Astrocyte of the spinal cord (primary cell): ENCODE data around the gene WSCD2.

Experiments
- DNase-seq: peaks from one replicate; pipeline ENCODE4 v3.0.0; 2011; ENCODE audit warnings: low read depth, low spot score
- H3K4me3 ChIP-seq: 2 replicates; pipeline ENCODE4 v1.5.1; 2011; ENCODE audit warnings: low read depth, mild to moderate bottlenecking, low read length, moderate library complexity
- CTCF ChIP-seq: IDR thresholded peaks from 2 replicates; pipeline ENCODE4 v1.5.1; 2012; ENCODE audit warnings: low read depth, mild to moderate bottlenecking, low read length, inconsistent platforms
- in situ Hi-C: cut with HindIII; loops from 2 replicates; pipeline ENCODE4 v1.10.0; 2017; ENCODE audit warnings: low sequenced_read_pairs

WSCD2 gene

GRCh38 chr12:108147279-108147678 lies 18.2 kb downstream of the WSCD2 start:
- DNase-seq = no peak
- in situ Hi-C loops = no loop called here
- H3K4me3 ChIP-seq = no peak overlapping the region
- TF ChIP-seq CTCF = no peak

- H3K4me3 ChIP-seq = no peak overlapping the region
- DNase-seq = no peak
- no peak for TF ChIP-seq CTCF
- in situ Hi-C loops = no loop called here
Measured at GRCh38 chr12:108148521-108149074, 19.5 kb downstream of the WSCD2 start.

- TF ChIP-seq CTCF = no peak
- H3K4me3 ChIP-seq = no peak overlapping the region
- in situ Hi-C loops = no loop called here
- DNase-seq = no peak
Measured at GRCh38 chr12:108150436-108150835, 21.3 kb downstream of the WSCD2 start.

- no peak overlapping the region for H3K4me3 ChIP-seq
- in situ Hi-C loops = no loop called here
- no peak for TF ChIP-seq CTCF
- no peak for DNase-seq
Measured at GRCh38 chr12:108151533-108152169, 22.6 kb downstream of the WSCD2 start.

GRCh38 chr12:108152170-108152538 lies 23.1 kb downstream of the WSCD2 start:
- no peak for DNase-seq
- H3K4me3 ChIP-seq = no peak overlapping the region
- no peak for TF ChIP-seq CTCF
- in situ Hi-C loops = no loop called here

- DNase-seq = no peak
- H3K4me3 ChIP-seq = no peak overlapping the region
- TF ChIP-seq CTCF = no peak
- in situ Hi-C loops = no loop called here
Measured at GRCh38 chr12:108156717-108157116, 27.6 kb downstream of the WSCD2 start.
